ENCODE data around the gene TAF1B. TPM values are rescaled to one million over a fixed set of nuclear protein-coding genes. Genes with fewer than 3 reads are reported as not detected.

Gene TAF1B
- total and polyA plus RNA-seq, 2 donors (not counting 3 experiments of a cell fraction or from before 2014, with no cell fraction given): 6.3 to 29.4 TPM

DNA sequence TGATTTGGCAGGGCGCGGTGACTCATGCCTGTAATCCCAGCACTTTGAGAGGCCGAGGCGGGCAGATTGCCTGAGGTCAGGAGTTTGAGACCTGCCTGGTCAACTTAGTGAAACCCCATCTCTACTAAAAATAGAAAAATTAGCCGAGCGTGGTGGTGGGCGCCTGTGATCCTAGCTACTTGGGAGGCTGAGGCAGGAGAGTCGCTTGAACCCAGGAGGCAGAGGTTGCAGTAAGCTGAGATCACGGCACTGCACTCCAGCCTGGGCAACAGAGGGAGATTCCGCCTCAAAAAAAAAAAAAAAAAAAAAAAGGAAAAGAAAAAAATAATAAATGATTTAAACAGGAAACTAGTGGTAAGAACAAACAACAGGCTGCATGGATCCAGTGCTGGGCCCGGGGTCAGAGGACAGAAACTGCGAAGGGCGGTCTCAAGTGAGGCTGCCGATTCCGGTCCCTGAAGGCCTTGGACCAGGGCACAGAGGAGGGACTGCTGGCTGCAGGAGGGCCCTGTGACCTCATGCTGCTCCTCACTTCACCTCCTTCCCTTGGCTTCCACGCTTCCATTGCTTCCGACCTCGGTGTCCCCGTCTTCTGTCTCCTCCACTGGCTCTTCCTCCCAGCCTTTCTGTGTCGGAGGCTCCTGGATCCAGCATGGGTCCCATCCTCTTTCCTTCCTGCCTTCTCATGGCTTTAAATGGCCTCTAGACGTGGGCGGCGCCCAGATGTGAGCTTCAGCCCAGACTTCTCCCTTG, 106.1 kb downstream of the TAF1B start:
- ChIA-PET CTCF (interaction anchor here (1.0 to 2.2 kb wide), 2 partner anchors 35 to 99 kb away, joined by 3 to 10 read pairs; no protein-coding TSS in a partner anchor), POLR2A (no interaction called here)
- Histone ChIP-seq H3K9me1 (replicated peaks; ENCODE audit: control insufficient read depth, extremely low read depth, insufficient read depth, low read length) (no peaks in the 10 kb centered on the region), H3K9ac (replicated peaks; ENCODE audit: extremely low read depth, insufficient read depth, low read length) (no peak overlapping the region), H3K27ac (ENCODE audit: insufficient read depth, low read depth, low read length) (no peak overlapping the region), H3K79me2 (ENCODE audit: control insufficient read depth, insufficient read depth, low read length) (no peaks in the 10 kb centered on the region), H2AFZ (ENCODE audit: low read depth, low read length) (no peak overlapping the region), H3K36me3 (ENCODE audit: control insufficient read depth in 2 of 2, extremely low read depth in 1 of 2, insufficient read depth in 2 of 2, low read length in 2 of 2) (no peaks in the 10 kb centered on the region), H3K4me1 (ENCODE audit: control insufficient read depth, extremely low read depth, insufficient read depth, low read length) (peaks cover 4% of the 10 kb centered on the region), H3K9me3 (replicated peaks; ENCODE audit: control insufficient read depth, insufficient read depth, low read length) (no peaks in the 10 kb centered on the region), H3K4me2 (ENCODE audit: insufficient read depth, low read length) (no peak overlapping the region), H3K27me3 (ENCODE audit: control insufficient read depth in 2 of 2, insufficient read depth in 2 of 2, low read length in 2 of 2) (peaks cover 11% of the 10 kb centered on the region in 2 experiments), H4K20me1 (replicated peaks; ENCODE audit: control insufficient read depth, extremely low read depth, insufficient read depth, low read length) (no peaks in the 10 kb centered on the region), H3K4me3 (replicated peaks in 1 of 3; ENCODE audit: insufficient read depth in 1 of 3, low read depth in 1 of 3, low read length in 3 of 3) (no peak overlapping the region)
- no TSS peak for BruUV-seq (replicated peaks)
- TF ChIP-seq MYC (IDR thresholded peaks at IDR 0.05; ENCODE audit: low read depth, low read length): no peak
- TF ChIP-seq EZH2 (IDR thresholded peaks at IDR 0.05; ENCODE audit: borderline replicate concordance, low read depth, low read length, severe bottlenecking): no peak
- no peak for TF ChIP-seq CTCF (IDR thresholded peaks at IDR 0.05; ENCODE audit: extremely low read depth in 1 of 2, insufficient read depth in 1 of 2, low read depth in 1 of 2, low read length in 2 of 2)
- TF ChIP-seq FOS (IDR thresholded peaks at IDR 0.05; ENCODE audit: borderline replicate concordance, insufficient read depth, low read length): no peak
- TF ChIP-seq JUN (IDR thresholded peaks at IDR 0.05; ENCODE audit: borderline replicate concordance, insufficient read depth, insufficient read length, low read depth): no peak
- TF ChIP-seq MAX (IDR thresholded peaks at IDR 0.05; ENCODE audit: insufficient read depth, insufficient read length): no peak
- no peak for TF ChIP-seq POLR2AphosphoS5 (IDR thresholded peaks at IDR 0.05; ENCODE audit: insufficient read depth, low read depth, low read length)
- no peak for TF ChIP-seq POLR2A (IDR thresholded peaks at IDR 0.05; ENCODE audit: low read depth, low read length)
- no peak for TF ChIP-seq GATA2 (IDR thresholded peaks at IDR 0.05; ENCODE audit: insufficient read depth, insufficient read length, low read depth, low read length)
- no peak for FAIRE-seq
- dilution Hi-C loops (cut with MboI; ENCODE audit: extremely low pct_ligation_motif_present, low sequenced_read_pairs) (no loop called here), intact Hi-C loops (cut with micrococcal nuclease) (no loop called here)
- DNase-seq (ENCODE audit: low read depth, low spot score): no peak

Measured in endothelial cell of umbilical vein (primary cell).